ENCODE results near the gene ERC1.

Gene ERC1

GRCh38 chr12:1499351-1499750 is 508.3 kb downstream of the ERC1 start:
- no peak for DNase-seq

- DNase-seq = no peak
Measured at GRCh38 chr12:1500095-1500801, 509.2 kb downstream of the ERC1 start.

GRCh38 chr12:1501001-1501400 is 510.0 kb downstream of the ERC1 start:
- DNase-seq = no peak

GRCh38 chr12:1501695-1502378 is 510.8 kb downstream of the ERC1 start:
- DNase-seq = no peak

- no peak for DNase-seq
Measured at GRCh38 chr12:1502379-1502720, 511.3 kb downstream of the ERC1 start.

- no peak for DNase-seq
Measured at GRCh38 chr12:1502831-1503230, 511.8 kb downstream of the ERC1 start.

GRCh38 chr12:1503281-1503711 is 512.3 kb downstream of the ERC1 start:
- no peak for DNase-seq

- no peak for DNase-seq
Measured at GRCh38 chr12:1504304-1504894, 513.4 kb downstream of the ERC1 start.

- no peak for DNase-seq
Measured at GRCh38 chr12:1504895-1505311, 513.9 kb downstream of the ERC1 start.

GRCh38 chr12:1505576-1505975 is 514.6 kb downstream of the ERC1 start:
- no peak for DNase-seq

- DNase-seq = no peak
Measured at GRCh38 chr12:1507308-1507707, 516.3 kb downstream of the ERC1 start.

- DNase-seq = no peak
Measured at GRCh38 chr12:1509413-1510052, 518.5 kb downstream of the ERC1 start.

- DNase-seq = no peak
Measured at GRCh38 chr12:1510056-1510812, 519.2 kb downstream of the ERC1 start.

GRCh38 chr12:1515010-1515409 is 524.0 kb downstream of the ERC1 start:
- no peak for DNase-seq

- DNase-seq = no peak
Measured at GRCh38 chr12:1515428-1515827, 524.4 kb downstream of the ERC1 start.

- DNase-seq = no peak
Measured at GRCh38 chr12:1517007-1517406, 526.0 kb downstream of the ERC1 start.

GRCh38 chr12:1517734-1518525 is 526.9 kb downstream of the ERC1 start:
- DNase-seq = no peak

- no peak for DNase-seq
Measured at GRCh38 chr12:1518591-1519516, 527.8 kb downstream of the ERC1 start.

GRCh38 chr12:1519642-1520041 is 528.6 kb downstream of the ERC1 start:
- DNase-seq = no peak

- no peak for DNase-seq
Measured at GRCh38 chr12:1523046-1523445, 532.0 kb downstream of the ERC1 start.

- DNase-seq = no peak
Measured at GRCh38 chr12:1523558-1524050, 532.6 kb downstream of the ERC1 start.

Measured in activated CD4-positive, alpha-beta T cell treated with anti-CD3 and anti-CD28 coated beads for 4 hours (primary cell).